OCI-LY7 (cell line): ENCODE measurements around the gene METTL8. TPM values are rescaled to one million over a fixed set of nuclear protein-coding genes. Genes with fewer than 3 reads are reported as not detected.
"Not testable (repeated sequence)": the region's sequence is repeated elsewhere in the genome, so short reads cannot be mapped to it uniquely, and the experiment has no call there.

ENCODE experiments used
- BruUV-seq: library from RNA; stranded (reverse); fragments of 400-500 nt; replicated peaks from 2 replicates; lab custom pipeline; 2021; lab: Mats Ljungman, UMichigan
- CTCF ChIA-PET: fragments of 300-600 bp; sonication (Branson Sonifier 250); formaldehyde crosslinking; loops from one replicate; lab custom pipeline; 2022; ENCODE audit warnings: antibody characterized with exemption; ENCODE audit not compliant: unreplicated experiment; lab: Charles Lee
- POLR2A ChIA-PET: fragments of 300-600 bp; sonication (Branson Sonifier 250); formaldehyde crosslinking; loops from one replicate; lab custom pipeline; 2022; ENCODE audit warnings: antibody characterized with exemption; lab: Charles Lee
- DNase-seq: peaks from one replicate; pipeline ENCODE4 v3.0.0-alpha.2; 2015; ENCODE audit warnings: low spot score
- H2AFZ ChIP-seq: fragments of 200-600 bp; sonication (generic), shearing (Covaris generic); 2 replicates; pipeline ENCODE4 v1.6.1; 2014; ENCODE audit warnings: mild to moderate bottlenecking, antibody characterized with exemption, low read length, moderate library complexity
- H3K27ac ChIP-seq: fragments of 200-600 bp; sonication (generic); 2 replicates; pipeline ENCODE4 v1.5.1; 2014; ENCODE audit warnings: mixed run types, low read depth, mild to moderate bottlenecking, moderate library complexity, low read length, inconsistent platforms; ENCODE audit not compliant: poor library complexity, severe bottlenecking
- H3K36me3 ChIP-seq: fragments of 200-600 bp; sonication (generic); 2 replicates; pipeline ENCODE4 v1.6.1; 2014; ENCODE audit warnings: mild to moderate bottlenecking, antibody characterized with exemption, low read length, moderate library complexity, mixed read lengths; ENCODE audit not compliant: insufficient read depth
- H3K4me1 ChIP-seq: fragments of 200-600 bp; sonication (generic); 2 replicates; pipeline ENCODE4 v1.5.1; 2014; ENCODE audit warnings: mild to moderate bottlenecking, low read length; ENCODE audit not compliant: insufficient read depth, poor library complexity, severe bottlenecking
- H3K4me2 ChIP-seq: fragments of 200-600 bp; sonication (generic); 2 replicates; pipeline ENCODE4 v1.6.1; 2014; ENCODE audit warnings: mild to moderate bottlenecking, low read length
- H3K4me3 ChIP-seq: fragments of 200-600 bp; sonication (generic); 2 replicates; pipeline ENCODE4 v1.5.1; 2014; ENCODE audit warnings: mild to moderate bottlenecking, low read depth, low read length; ENCODE audit not compliant: poor library complexity, severe bottlenecking
- H3K79me2 ChIP-seq: fragments of 200-600 bp; sonication (generic); 2 replicates; pipeline ENCODE4 v1.6.1; 2016; ENCODE audit warnings: low read depth, mild to moderate bottlenecking, low read length, moderate library complexity, mixed read lengths; ENCODE audit not compliant: insufficient read depth
- H3K9me2 ChIP-seq: fragments of 200-600 bp; sonication (generic); 2 replicates; pipeline ENCODE4 v1.6.1; 2016; ENCODE audit warnings: mild to moderate bottlenecking, low read length, mixed read lengths; ENCODE audit not compliant: insufficient read depth
- H3K9me3 ChIP-seq: fragments of 200-600 bp; sonication (generic); 2 replicates; pipeline ENCODE4 v1.6.1; 2014; ENCODE audit warnings: mild to moderate bottlenecking, mixed run types, low read length, mixed read lengths
- H4K20me1 ChIP-seq: fragments of 200-600 bp; sonication (generic); 2 replicates; pipeline ENCODE4 v1.6.1; 2014; ENCODE audit warnings: mild to moderate bottlenecking, antibody characterized with exemption, low read length, moderate library complexity, mixed read lengths; ENCODE audit not compliant: insufficient read depth
- CTCF ChIP-seq: fragments of 200-600 bp; sonication (generic); conservative IDR thresholded peaks from 2 replicates; pipeline ENCODE4 v1.5.1; 2014; ENCODE audit warnings: mild to moderate bottlenecking, antibody characterized with exemption, low read length, moderate library complexity, mixed read lengths
- EZH2phosphoT487 ChIP-seq: fragments of 200-600 bp; sonication (generic); IDR thresholded peaks from 2 replicates; pipeline ENCODE4 v1.6.1; 2018; ENCODE audit warnings: low read depth, borderline replicate concordance, mild to moderate bottlenecking, mixed run types, antibody characterized with exemption, low read length, moderate library complexity, mixed read lengths
- intact Hi-C: fragments of 100-400 bp; cut with micrococcal nuclease; formaldehyde crosslinking; loops from one replicate; pipeline ENCODE4 v1.10.0; 2022; ENCODE audit not compliant: unreplicated experiment
- total RNA-seq, 2 experiments: library from RNA; depleted of rRNA in 1 of 2; stranded (reverse); fragments of >200 nt in 1 of 2; shearing (Covaris generic) in 1 of 2; gene quantifications; 2 replicates each; pipeline ENCODE4 v1.2.3, GENCODE V29; 2014 to 2022

The METTL8 gene
- total RNA-seq, 2 experiments from 2014 or later = 11.8 to 33.0 TPM

DNA sequence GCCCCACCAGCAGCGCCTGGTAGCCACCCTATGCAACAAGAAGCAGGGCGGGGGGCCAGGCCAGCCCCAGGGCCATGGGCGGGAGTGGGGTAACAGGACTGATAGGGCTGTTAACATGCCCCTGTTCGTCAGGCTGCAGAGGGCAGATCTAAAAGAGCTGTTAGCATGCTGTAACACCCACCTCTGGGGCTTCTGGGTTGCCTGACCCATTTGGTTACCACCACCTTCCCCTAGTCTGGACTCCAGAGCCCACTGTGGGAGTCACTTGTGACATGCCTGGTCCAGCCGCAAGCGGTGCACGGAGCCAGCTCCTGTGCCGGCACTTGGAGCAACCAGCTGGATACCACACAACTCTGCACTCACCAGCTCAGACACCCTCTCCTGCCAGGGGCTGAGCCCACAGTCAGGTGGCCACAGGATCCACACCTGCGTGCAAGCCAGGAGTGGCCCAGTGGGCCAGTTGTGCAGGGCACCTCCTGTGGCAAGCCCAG, 2.1 kb downstream of the METTL8 start:
- ChIA-PET POLR2A (interaction anchor here (0.5 to 1.3 kb wide), 6 partner anchors 9 to 113 kb away, joined by 3 to 5 read pairs (median 4); no protein-coding TSS in a partner anchor), CTCF (interaction anchor here (0.6 to 1.3 kb wide), 2 partner anchors 112 to 457 kb away, joined by 3 read pairs; no protein-coding TSS in a partner anchor)
- H3K4me1 ChIP-seq = peaks cover 23% of the 10 kb centered on the region
- no peaks in the 10 kb centered on the region for H3K9me2 ChIP-seq
- H3K79me2 ChIP-seq = peaks cover 56% of the 10 kb centered on the region
- intact Hi-C loops = loop anchor here (10.0 kb wide), 1 partner anchor 1123 kb away; the partner anchor contains the start of gene PDK1
- DNase-seq = no peak
- no TSS peak for BruUV-seq
- peak overlapping the region; percentile 88 for H3K4me3 ChIP-seq
- peak overlapping the region; percentile 98 for H3K4me2 ChIP-seq
- peaks cover 51% of the 10 kb centered on the region for H3K9me3 ChIP-seq
- H4K20me1 ChIP-seq = no peaks in the 10 kb centered on the region
- no peak overlapping the region for H2AFZ ChIP-seq
- TF ChIP-seq CTCF = no peak
- TF ChIP-seq EZH2phosphoT487 = no peak
- H3K36me3 ChIP-seq = peaks cover 59% of the 10 kb centered on the region
- no peak overlapping the region for H3K27ac ChIP-seq

- Histone ChIP-seq H3K9me3 (peaks cover 51% of the 10 kb centered on the region), H3K27ac (no peak overlapping the region), H3K4me3 (no peak overlapping the region), H3K4me1 (peaks cover 21% of the 10 kb centered on the region), H3K9me2 (no peaks in the 10 kb centered on the region), H4K20me1 (no peaks in the 10 kb centered on the region), H2AFZ (no peak overlapping the region), H3K4me2 (no peak overlapping the region), H3K79me2 (peaks cover 46% of the 10 kb centered on the region), H3K36me3 (peaks cover 57% of the 10 kb centered on the region)
- intact Hi-C loops = loop anchor here (10.0 kb wide), 1 partner anchor 1124 kb away; the partner anchor contains the start of gene PDK1
- CTCF ChIA-PET = interaction anchor here (1.3 kb wide), 1 partner anchor 111 kb away, joined by 3 read pairs; no protein-coding TSS in a partner anchor
- TF ChIP-seq EZH2phosphoT487 (no peak), CTCF (no peak)
- POLR2A ChIA-PET = interaction anchor here (0.5 to 1.3 kb wide), 4 partner anchors 41 to 124 kb away, joined by 3 to 4 read pairs (median 3); no protein-coding TSS in a partner anchor
- DNase-seq = peak; percentile 46
- no TSS peak for BruUV-seq
Measured at GRCh38 chr2:171430516-171431410, 3.0 kb downstream of the METTL8 start.

DNA sequence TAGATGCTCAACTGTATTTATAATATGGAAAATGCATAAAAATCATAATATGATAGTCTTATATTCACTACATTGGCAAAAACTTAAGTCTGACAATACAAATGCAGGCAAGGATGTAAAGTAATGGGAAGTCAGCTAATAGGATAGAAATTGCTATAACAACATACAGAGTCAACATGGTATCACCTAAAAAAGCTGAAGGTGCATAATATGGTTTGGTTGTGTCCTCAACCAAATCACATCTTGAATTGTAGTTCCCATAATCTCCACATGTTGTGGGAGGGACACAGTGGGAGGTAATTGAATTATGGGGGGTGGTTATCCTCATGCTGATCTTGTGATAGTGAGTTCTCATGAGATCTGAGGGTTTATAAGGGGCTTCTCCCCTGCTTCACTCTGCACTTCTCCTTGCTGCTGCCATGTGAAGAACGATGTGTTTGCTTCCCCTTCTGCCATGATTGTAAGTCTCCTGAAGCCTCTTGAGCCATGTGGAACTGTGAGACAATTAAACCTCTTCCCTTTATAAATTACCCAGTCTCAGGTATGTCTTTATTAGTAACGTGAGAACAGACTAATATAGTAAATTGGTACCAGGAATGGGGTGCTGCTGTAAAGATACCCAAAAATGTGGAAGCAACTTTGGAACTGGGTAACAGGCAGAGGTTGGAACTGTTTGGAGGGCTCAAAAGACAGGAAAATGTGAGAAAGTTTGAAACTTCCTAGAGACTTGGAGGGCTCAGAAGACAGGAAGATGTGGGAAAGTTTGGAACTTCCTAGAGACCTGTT, 10.9 kb downstream of the METTL8 start:
- BruUV-seq, POLR2A ChIA-PET: not testable (repeated sequence)

More for the DNA sequence above, 10.9 kb downstream of the METTL8 start:
- H3K9me3 ChIP-seq = peaks cover 66% of the 10 kb centered on the region
- H3K4me3 ChIP-seq, H3K79me2 ChIP-seq, CTCF ChIA-PET, intact Hi-C loops, H3K9me2 ChIP-seq, DNase-seq, H3K27ac ChIP-seq, H4K20me1 ChIP-seq, H3K4me2 ChIP-seq, H2AFZ ChIP-seq, H3K4me1 ChIP-seq: not testable (repeated sequence)
- H3K36me3 ChIP-seq = peaks cover 75% of the 10 kb centered on the region
